Stomach (tissue), 9 donors: ENCODE data around the gene ARHGAP22. TPM values are rescaled to one million over a fixed set of nuclear protein-coding genes. Genes with fewer than 3 reads are reported as not detected.

Experiments
- DNase-seq, 2 donors: peaks; one replicate each; pipeline versions ENCODE4 v3.0.0 to v3.0.0-alpha.2; 2013 to 2019
- H3K27ac ChIP-seq, 5 donors: fragments of 200-600 bp in 4 of 5; sonication (generic) in 4 of 5; one replicate each; pipeline ENCODE4 v1.5.1; 2013 to 2019; ENCODE audit warnings: mild to moderate bottlenecking in 1 of 5, moderate library complexity in 1 of 5
- H3K27me3 ChIP-seq, 3 donors: fragments of 200-600 bp; sonication (generic); one replicate each; pipeline ENCODE4 v1.5.1; 2017 to 2019; ENCODE audit warnings: mixed run types in 1 of 3
- H3K36me3 ChIP-seq, 4 donors: fragments of 200-600 bp; sonication (generic); 1 replicate in 3 of 4; 2 replicates in 1 of 4; pipeline ENCODE4 v1.5.1; 2016 to 2019
- H3K4me1 ChIP-seq, 4 donors: fragments of 200-600 bp; sonication (generic); one replicate each; pipeline ENCODE4 v1.5.1; 2016 to 2019
- H3K4me3 ChIP-seq, 4 donors: fragments of 200-600 bp; sonication (generic) in 3 of 4; one replicate each; pipeline ENCODE4 v1.5.1; 2016 to 2019; ENCODE audit warnings: mild to moderate bottlenecking in 1 of 4
- H3K9me3 ChIP-seq, 4 donors: fragments of 200-600 bp; sonication (generic); one replicate each; pipeline ENCODE4 v1.5.1; 2016 to 2019
- EP300 ChIP-seq: sonication (generic); formaldehyde crosslinking; IDR thresholded peaks from one replicate; pipeline ENCODE4 v1.6.1; 2017; ENCODE audit warnings: antibody characterized with exemption
- POLR2A ChIP-seq, 4 donors: fragments of 450-650 bp; IDR thresholded peaks; one replicate each; pipeline ENCODE4 v1.6.1; 2016; ENCODE audit warnings: antibody characterized with exemption in 4 of 4, control low read depth in 2 of 4, mild to moderate bottlenecking in 1 of 4, moderate library complexity in 1 of 4
- POLR2AphosphoS5 ChIP-seq, 3 donors: sonication (generic); formaldehyde crosslinking; IDR thresholded peaks; one replicate each; pipeline ENCODE4 v1.6.1; 2016; ENCODE audit warnings: antibody characterized with exemption in 3 of 3
- WGBS, 5 donors: extraction: QIAGEN DNeasy Blood & Tissue Kit in 3 of 5; methylation state at CpG; one replicate each; pipeline versions ENCODE4 v1.1.5 to v1.1.7; 2013 to 2018; 5-methylcytosine and 5-hydroxymethylcytosine counted together
- intact Hi-C: fragments of 100-400 bp; cut with DNase I; formaldehyde crosslinking; loops from one replicate; pipeline ENCODE4 v1.15.1; 2023; ENCODE audit warnings: low total_unique reads
- polyA plus RNA-seq, 3 donors: library from polyadenylated mRNA; stranded (reverse); fragments of 200-250 nt; gene quantifications; one replicate each; pipeline ENCODE4 v1.2.3, GENCODE V29; 2013
- total RNA-seq, 5 donors: library from RNA; depleted of rRNA; stranded (reverse); fragments of >200 nt; gene quantifications; one replicate each; pipeline versions ENCODE4 v1.1.0 to v1.2.3, GENCODE V29; 2014 to 2016
- TF ChIP-seq, protein P1 (sequence below), 7 experiments: fragments of 450-650 bp in 4 of 7; fragments of 200-600 bp in 3 of 7; sonication (generic) in 3 of 7; IDR thresholded peaks; one replicate each; pipeline ENCODE4 v1.5.1; 2016 to 2019; ENCODE audit warnings: antibody characterized with exemption in 7 of 7, control low read depth in 2 of 7, mild to moderate bottlenecking in 1 of 7
- donor health status: healthy with polysubstance abuse.
- donor health status: Bipolar disorder and iron deficiency.
- donor health status: healthy.

The ARHGAP22 gene
- total and polyA plus RNA-seq, 8 donors: 1.3 to 28.6 (median 2.2) TPM; not detected in 1

DNA sequence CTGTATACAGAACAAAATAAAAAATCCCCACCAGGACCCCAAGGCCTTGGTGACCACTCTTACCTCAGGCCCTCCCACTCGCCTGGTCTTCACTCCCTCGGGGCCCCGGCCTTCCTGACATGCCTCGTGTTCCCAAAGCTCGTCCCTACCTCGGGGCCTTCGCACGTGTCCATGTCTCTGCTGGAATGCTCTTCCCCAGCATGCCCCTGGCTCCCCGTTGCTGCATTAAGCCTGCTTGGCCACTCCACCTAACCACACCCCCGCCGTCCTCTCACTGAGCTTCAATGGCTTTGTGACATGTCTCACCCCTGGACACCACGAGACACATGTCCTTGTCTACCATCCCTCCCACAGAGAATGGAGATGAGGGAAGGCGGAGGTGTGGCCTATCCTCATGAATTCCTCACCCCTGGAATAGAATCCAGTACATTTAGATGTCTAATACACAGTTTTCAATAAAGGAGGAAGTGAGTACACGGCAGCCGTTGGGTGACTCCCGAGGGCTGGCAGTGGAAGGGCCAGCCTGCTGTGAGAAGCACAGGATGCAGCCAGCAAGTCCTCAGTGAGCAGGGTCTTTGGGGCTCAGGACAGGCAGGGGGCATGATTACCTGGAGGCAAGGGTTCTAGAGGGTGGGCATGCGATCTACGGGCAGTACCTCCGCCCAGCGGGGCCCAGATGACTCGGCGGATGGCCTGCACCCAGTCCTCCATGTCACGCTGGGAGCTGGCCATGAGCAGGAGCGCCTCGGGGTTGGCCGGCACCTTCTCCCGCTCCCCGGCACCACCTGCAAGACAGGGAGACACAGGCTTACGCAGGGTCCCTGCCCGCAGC, 125.7 kb downstream of the ARHGAP22 start:
- peak in 1 of 2 donors; percentile 18 for DNase-seq
- no peaks in the 10 kb centered on the region for H3K36me3 ChIP-seq
- H3K4me1 ChIP-seq: no peaks in the 10 kb centered on the region
- TF ChIP-seq, protein P1, sequence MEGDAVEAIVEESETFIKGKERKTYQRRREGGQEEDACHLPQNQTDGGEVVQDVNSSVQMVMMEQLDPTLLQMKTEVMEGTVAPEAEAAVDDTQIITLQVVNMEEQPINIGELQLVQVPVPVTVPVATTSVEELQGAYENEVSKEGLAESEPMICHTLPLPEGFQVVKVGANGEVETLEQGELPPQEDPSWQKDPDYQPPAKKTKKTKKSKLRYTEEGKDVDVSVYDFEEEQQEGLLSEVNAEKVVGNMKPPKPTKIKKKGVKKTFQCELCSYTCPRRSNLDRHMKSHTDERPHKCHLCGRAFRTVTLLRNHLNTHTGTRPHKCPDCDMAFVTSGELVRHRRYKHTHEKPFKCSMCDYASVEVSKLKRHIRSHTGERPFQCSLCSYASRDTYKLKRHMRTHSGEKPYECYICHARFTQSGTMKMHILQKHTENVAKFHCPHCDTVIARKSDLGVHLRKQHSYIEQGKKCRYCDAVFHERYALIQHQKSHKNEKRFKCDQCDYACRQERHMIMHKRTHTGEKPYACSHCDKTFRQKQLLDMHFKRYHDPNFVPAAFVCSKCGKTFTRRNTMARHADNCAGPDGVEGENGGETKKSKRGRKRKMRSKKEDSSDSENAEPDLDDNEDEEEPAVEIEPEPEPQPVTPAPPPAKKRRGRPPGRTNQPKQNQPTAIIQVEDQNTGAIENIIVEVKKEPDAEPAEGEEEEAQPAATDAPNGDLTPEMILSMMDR (IDR thresholded peaks at IDR 0.05): no peak
- TF ChIP-seq POLR2A (IDR thresholded peaks at IDR 0.05) (no peak), EP300 (no peak), POLR2AphosphoS5 (IDR thresholded peaks at IDR 0.05) (no peak)
- H3K27ac ChIP-seq: no peak overlapping the region
- 81 to 88% (median 83%) methylated on average over 23 to 30 of the region's 30 CpGs for WGBS, 5 donors
- no peaks in the 10 kb centered on the region for H3K9me3 ChIP-seq
- no peak overlapping the region for H3K4me3 ChIP-seq
- intact Hi-C loops: no loop called here
- peaks cover 0 to 8% (median 5%) of the 10 kb centered on the region in 3 donors for H3K27me3 ChIP-seq

DNA sequence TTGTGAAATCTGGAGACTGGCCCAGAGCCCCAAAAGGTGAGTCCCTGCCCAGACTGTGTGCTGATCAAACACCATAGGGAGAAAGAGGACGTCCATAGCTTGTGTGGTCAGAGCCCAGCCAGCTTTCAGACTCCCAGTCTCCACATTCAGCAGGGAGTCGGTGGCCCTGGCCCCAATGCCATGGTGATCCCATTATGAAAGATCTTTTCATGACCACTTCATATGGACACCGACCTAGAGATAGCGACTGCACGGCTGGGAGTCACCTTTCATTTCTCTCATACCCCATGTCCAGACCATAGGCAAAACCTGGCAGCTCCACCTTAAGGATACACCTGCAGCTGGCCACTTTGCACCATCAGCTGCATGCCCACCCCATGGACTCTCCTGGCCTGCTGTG, 126.4 kb downstream of the ARHGAP22 start:
- no peak overlapping the region for H3K4me3 ChIP-seq
- no peaks in the 10 kb centered on the region for H3K4me1 ChIP-seq
- no peaks in the 10 kb centered on the region for H3K9me3 ChIP-seq
- H3K27ac ChIP-seq: no peak overlapping the region
- DNase-seq: peak in 1 of 2 donors; percentile 14
- H3K27me3 ChIP-seq: peaks cover 0 to 8% (median 5%) of the 10 kb centered on the region in 3 donors
- TF ChIP-seq POLR2A (IDR thresholded peaks at IDR 0.05): no peak
- no peaks in the 10 kb centered on the region for H3K36me3 ChIP-seq
- intact Hi-C loops: no loop called here
- WGBS, 5 donors: 77 to 89% (median 81%) methylated on average over 4 to 5 of the region's 5 CpGs

DNA sequence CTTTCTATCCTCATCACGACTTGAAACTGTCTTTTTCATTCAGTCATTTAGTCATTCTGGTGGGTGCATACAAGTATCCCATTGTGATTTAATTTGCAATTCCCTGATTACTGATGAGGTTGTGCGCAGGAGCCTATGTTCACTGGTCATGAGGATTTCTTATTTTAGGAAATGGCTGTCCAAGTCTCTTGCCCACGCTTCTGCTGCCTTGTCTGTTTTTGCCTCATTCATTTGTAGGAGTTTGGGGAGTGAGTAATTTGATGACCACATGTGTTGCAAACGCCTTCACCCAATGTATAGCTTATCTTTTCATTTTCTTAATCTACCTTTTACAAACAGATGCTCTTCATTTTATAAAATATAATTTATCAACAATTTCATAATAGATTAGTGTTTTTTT, 127.3 kb downstream of the ARHGAP22 start:
- no peaks in the 10 kb centered on the region for H3K36me3 ChIP-seq
- 75 to 82% (median 79%) methylated on average over 4 of the region's 4 CpGs for WGBS, 5 donors
- no peak for DNase-seq
- no peak overlapping the region for H3K27ac ChIP-seq
- TF ChIP-seq, protein P1 (IDR thresholded peaks at IDR 0.05): no peak
- TF ChIP-seq POLR2AphosphoS5 (IDR thresholded peaks at IDR 0.05) (no peak), EP300 (no peak), POLR2A (IDR thresholded peaks at IDR 0.05) (no peak)
- intact Hi-C loops: no loop called here
- no peaks in the 10 kb centered on the region for H3K4me1 ChIP-seq
- H3K4me3 ChIP-seq: no peak overlapping the region
- no peaks in the 10 kb centered on the region for H3K9me3 ChIP-seq
- H3K27me3 ChIP-seq: peaks cover 0 to 8% (median 5%) of the 10 kb centered on the region in 3 donors

DNA sequence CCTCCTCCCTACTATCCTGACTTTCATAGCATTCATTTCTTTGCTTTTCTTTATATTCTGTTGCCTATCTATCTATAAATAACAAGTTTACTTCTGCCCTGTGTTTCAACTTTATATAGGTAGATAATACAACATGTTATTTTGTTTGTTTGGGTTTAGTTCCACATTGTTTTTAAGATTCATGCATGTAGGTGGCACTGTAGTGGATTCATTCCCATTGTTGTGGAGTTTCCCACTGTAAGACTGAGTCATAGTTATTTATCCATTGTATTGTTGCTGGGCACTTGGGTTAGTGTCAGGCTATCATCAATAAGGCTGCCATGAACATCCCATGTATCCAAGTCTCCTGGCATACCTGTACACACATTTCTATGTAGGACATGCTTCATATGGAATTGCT, 127.7 kb downstream of the ARHGAP22 start:
- intact Hi-C loops: no loop called here

More for the DNA sequence above, 127.7 kb downstream of the ARHGAP22 start:
- no peak for DNase-seq
- no peak for TF ChIP-seq EP300
- TF ChIP-seq POLR2A (IDR thresholded peaks at IDR 0.05): no peak
- TF ChIP-seq, protein P1 (IDR thresholded peaks at IDR 0.05): no peak
- TF ChIP-seq POLR2AphosphoS5 (IDR thresholded peaks at IDR 0.05): no peak
- Histone ChIP-seq H3K4me3 (no peak overlapping the region), H3K27ac (no peak overlapping the region), H3K36me3 (no peaks in the 10 kb centered on the region), H3K9me3 (no peaks in the 10 kb centered on the region), H3K27me3 (peaks cover 0 to 8% (median 5%) of the 10 kb centered on the region in 3 donors), H3K4me1 (no peaks in the 10 kb centered on the region)
